Ectodermal cell (in vitro differentiated cells): ENCODE measurements around the gene RABGAP1L.
"Not testable (repeated sequence)": the region's sequence is repeated elsewhere in the genome, so short reads cannot be mapped to it uniquely, and the experiment has no call there.

ENCODE experiments used
- H3K27ac ChIP-seq: 2 replicates; pipeline ENCODE4 v1.7.0; 2013; ENCODE audit warnings: mild to moderate bottlenecking, low read depth, low read length; ENCODE audit not compliant: insufficient read depth, poor library complexity, severe bottlenecking
- H3K27me3 ChIP-seq: 2 replicates; pipeline ENCODE4 v1.7.0; 2013; ENCODE audit warnings: mild to moderate bottlenecking, low read length; ENCODE audit not compliant: insufficient read depth, control insufficient read depth, poor library complexity, severe bottlenecking
- H3K36me3 ChIP-seq: one replicate; pipeline ENCODE4 v1.7.0; 2013; ENCODE audit warnings: low read length; ENCODE audit not compliant: control insufficient read depth, insufficient read depth
- H3K4me1 ChIP-seq: one replicate; pipeline ENCODE4 v1.7.0; 2013; ENCODE audit warnings: low read length; ENCODE audit not compliant: control insufficient read depth, insufficient read depth
- H3K4me3 ChIP-seq: 2 replicates; pipeline ENCODE4 v1.7.0; 2013; ENCODE audit warnings: low read depth, low read length, control low read depth; ENCODE audit not compliant: insufficient read depth
- H3K9me3 ChIP-seq: 2 replicates; pipeline ENCODE4 v1.7.0; 2013; ENCODE audit warnings: mild to moderate bottlenecking, low read length, moderate library complexity; ENCODE audit not compliant: control insufficient read depth
- WGBS, 2 experiments: methylation state at CpG; one replicate each; pipeline ENCODE4 v1.1.7; 2013; ENCODE audit warnings: missing lambda C conversion rate in 2 of 2; 5-methylcytosine and 5-hydroxymethylcytosine counted together

RABGAP1L gene

DNA sequence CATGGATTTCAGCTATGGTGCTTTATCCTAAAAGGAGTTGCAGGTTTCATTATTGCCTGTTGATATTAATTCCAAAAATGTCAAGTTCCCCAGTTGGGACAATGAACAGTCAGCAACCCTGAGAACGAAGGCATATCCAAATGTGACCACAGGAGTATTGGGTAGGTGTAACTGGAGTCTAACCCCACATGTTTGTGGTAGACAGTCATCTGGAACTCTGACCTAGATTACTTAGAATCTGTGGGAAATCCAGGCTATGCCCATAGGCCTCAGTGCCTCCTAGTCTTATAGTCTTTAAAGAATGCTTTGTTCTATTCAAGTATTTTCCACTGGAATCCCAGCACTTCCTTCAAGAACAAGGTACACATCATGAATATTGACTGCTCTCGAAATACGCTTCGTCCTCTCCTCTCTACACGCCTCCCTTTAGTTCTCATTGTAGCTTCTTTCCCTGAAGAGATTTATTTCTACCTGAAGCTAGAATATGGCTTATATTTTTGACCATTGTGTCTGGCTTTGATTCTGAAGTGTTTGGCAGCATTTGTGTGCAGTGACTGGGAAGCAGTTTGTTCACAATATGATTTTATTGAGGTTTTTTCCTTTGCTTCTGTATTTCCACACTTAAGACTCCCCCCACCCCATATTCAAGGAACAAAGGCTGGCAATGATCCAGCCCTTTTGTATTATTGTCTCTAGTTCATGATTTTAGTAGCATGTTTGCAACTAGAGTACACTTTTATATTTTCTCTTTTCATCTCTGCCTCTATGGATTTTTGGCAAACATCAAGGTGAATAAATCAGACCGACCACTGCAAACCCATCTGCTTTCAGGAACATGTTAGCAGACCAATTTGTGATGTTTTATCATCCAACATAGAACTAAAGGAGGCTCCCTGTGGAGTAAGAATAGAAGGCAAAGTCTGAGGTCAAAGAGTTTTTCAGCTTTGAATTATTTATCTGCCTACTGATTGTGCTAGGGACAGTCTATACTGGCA is 467.0 kb downstream of the RABGAP1L start:
- H3K27ac ChIP-seq, result no peak overlapping the region
- 91 to 94% methylated on average over 6 of the region's 6 CpGs for WGBS, 2 experiments
- H3K9me3 ChIP-seq, result no peaks in the 10 kb centered on the region
- no peak overlapping the region for H3K4me3 ChIP-seq
- H3K36me3 ChIP-seq, result no peaks in the 10 kb centered on the region
- H3K27me3 ChIP-seq, result no peaks in the 10 kb centered on the region
- no peaks in the 10 kb centered on the region for H3K4me1 ChIP-seq

DNA sequence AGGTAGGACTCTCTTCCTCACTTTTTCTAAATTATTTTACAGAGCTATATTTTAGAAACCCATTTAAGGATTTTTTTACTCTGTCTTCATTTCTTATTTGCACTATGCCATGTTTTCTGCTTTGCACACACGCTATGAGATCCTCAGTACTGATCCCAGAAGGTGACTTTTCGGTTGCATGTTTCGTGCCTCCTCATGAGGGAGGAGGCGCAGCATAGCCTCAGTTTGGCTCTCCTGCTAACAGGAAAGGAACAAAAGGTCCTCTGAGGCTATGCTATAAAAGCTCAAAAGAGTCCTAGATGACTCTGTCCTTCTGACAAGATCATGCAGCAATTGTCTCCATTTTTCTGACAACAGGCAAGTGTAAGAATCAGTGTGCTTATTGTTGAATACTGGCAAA is 478.2 kb downstream of the RABGAP1L start:
- Histone ChIP-seq H3K9me3 (no peaks in the 10 kb centered on the region), H3K27ac (no peak overlapping the region), H3K4me3 (no peak overlapping the region), H3K36me3 (no peaks in the 10 kb centered on the region), H3K4me1 (no peaks in the 10 kb centered on the region), H3K27me3 (no peaks in the 10 kb centered on the region)
- WGBS, 2 experiments, result 92% methylated on average over 4 of the region's 4 CpGs

DNA sequence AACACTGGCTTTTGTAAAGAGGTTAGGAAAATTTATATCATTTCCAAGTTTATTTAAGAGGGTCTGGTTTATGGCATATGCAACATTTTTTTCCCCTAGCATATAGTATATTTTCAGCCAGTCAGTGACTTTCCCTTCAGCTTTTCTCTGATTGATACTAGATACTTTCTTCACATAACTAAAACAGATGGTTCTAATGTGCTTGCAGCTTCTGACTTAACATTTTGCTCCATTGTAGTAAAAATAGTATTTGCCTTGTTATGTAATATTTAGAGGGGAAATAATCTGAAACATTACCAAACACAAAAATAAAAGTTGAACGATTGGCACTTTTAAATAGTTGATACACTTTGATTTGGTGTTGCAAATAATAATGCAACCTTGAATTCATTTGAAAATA is 480.1 kb downstream of the RABGAP1L start:
- H3K27me3 ChIP-seq, result no peaks in the 10 kb centered on the region
- no peak overlapping the region for H3K27ac ChIP-seq
- no peaks in the 10 kb centered on the region for H3K36me3 ChIP-seq
- H3K4me1 ChIP-seq, result no peaks in the 10 kb centered on the region
- H3K4me3 ChIP-seq, result no peak overlapping the region
- H3K9me3 ChIP-seq, result peaks cover 2% of the 10 kb centered on the region
- no CpG with 5 or more reads among the region's 1 CpG for WGBS, 2 experiments

DNA sequence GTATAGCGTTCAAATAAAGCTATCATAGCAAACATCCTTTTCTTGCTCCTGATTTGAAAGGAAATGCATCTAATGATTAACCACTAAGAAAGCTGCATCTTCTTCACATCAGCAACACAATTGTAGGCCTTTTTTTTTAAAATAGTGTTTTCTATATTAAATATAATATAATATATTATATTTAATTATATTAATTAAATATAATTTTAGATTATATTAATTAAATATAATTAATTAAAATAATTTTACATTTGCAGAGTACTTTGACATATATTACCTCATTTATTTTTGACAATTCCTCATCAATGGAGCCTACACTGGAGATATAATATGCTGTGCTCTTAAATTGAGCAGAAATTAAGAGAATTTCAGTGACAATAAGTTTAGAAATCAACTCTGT is 481.5 kb downstream of the RABGAP1L start:
- Histone ChIP-seq H3K27me3 (no peaks in the 10 kb centered on the region), H3K27ac (no peak overlapping the region), H3K9me3 (peaks cover 2% of the 10 kb centered on the region), H3K4me1 (no peaks in the 10 kb centered on the region), H3K4me3 (no peak overlapping the region), H3K36me3 (no peaks in the 10 kb centered on the region)
- WGBS, 2 experiments, result 96 to 100% methylated on average over 1 of the region's 1 CpG

DNA sequence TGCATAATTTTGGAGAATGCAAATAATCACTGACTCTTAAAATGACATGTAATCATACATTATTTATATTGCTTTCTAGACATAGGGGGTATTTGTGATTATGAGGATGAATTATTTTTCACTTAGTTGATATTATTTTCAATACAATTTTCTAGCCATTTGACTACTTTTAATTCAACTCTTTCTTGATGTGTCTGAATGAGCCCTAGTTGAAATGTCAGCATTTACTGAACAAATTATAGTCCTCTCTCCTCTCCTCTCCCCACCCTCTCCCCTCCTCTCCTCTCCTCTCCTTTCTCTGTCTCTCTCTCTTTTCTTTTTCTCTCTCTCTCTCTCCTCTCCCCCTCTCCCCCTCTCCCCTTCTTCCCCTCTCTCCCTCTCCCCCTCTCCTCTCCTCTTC is 483.1 kb downstream of the RABGAP1L start:
- Histone ChIP-seq H3K36me3 (no peaks in the 10 kb centered on the region), H3K9me3 (peaks cover 2% of the 10 kb centered on the region)

DNA sequence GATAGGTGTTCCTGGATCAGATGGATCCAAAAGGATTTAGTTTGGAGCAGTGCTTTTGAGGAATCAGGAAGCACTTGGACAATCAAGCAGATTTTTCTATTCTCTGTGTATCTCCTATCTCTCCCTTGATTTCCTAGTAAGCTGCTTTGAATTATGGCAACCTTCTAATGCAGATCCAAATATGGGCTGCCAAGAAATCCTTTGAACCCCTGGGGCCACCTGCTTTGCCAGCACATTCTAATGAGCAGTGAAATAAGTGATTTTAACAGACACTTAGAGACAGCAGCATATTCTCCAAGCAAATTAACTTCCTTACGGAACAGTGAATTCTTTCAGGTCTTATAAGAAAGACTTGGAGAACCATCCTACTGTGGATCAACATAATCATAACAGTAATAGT is 483.9 kb downstream of the RABGAP1L start:
- Histone ChIP-seq H3K4me3 (no peak overlapping the region), H3K4me1 (no peaks in the 10 kb centered on the region), H3K36me3 (no peaks in the 10 kb centered on the region), H3K27ac (no peak overlapping the region), H3K9me3 (peaks cover 2% of the 10 kb centered on the region), H3K27me3 (no peaks in the 10 kb centered on the region)
- 100% methylated on average over 1 of the region's 1 CpG for WGBS, 2 experiments

More for the DNA sequence above, 483.1 kb downstream of the RABGAP1L start:
- Histone ChIP-seq H3K27ac (no peak overlapping the region), H3K4me3 (no peak overlapping the region), H3K27me3 (no peaks in the 10 kb centered on the region), H3K4me1 (no peaks in the 10 kb centered on the region)

DNA sequence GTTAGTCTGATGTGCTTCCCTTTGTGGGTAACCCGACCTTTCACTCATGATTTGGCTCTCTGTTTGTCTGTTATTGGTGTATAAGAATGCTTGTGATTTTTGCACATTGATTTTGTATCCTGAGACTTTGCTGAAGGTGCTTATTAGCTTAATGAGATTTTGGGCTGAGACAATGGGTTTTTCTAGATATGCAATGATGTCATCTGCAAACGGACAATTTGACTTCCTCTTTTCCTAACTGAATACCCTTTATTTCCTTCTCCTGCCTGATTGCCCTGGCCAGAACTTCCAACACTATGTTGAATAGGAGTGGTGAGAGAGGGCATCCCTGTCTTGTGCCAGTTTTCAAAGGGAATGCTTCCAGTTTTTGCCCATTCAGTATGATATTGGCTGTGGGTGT is 490.3 kb downstream of the RABGAP1L start:
- not testable (repeated sequence) for H3K36me3 ChIP-seq, H3K4me3 ChIP-seq, H3K4me1 ChIP-seq, H3K9me3 ChIP-seq, H3K27me3 ChIP-seq, H3K27ac ChIP-seq
- 95 to 100% methylated on average over 1 of the region's 2 CpGs for WGBS, 2 experiments

DNA sequence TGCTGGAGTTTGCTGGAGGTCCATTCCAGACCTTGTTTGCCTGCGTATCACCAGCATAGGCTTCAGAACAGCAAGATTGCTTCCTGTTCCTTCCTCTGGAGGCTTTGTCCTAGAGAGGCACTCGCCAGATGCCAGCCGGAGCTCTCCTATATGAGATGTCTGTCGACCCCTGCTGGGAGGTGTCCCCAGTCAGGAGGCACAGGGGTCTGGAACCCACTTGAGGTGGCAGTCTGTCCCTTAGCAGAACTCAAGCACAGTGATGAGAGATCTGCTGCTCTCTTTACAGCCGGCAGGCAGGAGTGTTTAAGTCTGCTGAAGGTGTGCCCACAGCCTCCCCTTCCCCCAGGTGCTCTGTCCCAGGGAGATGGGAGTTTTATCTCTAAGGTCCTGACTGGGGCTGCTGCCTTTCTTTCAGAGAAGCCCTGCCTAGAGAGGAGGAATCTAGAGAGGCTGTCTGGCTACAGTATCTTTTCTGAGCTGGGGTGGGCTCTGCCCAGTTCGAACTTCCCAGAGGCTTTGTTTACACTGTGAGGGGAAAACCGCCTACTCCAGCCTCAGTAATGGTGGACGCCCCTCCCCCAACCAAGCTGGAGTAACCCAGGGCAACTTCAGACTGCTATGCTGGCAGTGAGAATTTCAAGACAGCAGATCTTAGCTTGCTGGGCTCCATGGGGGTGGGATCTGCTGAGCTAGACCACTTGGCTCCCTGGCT is 493.4 kb downstream of the RABGAP1L start:
- no peak overlapping the region for H3K4me3 ChIP-seq
- WGBS, 2 experiments, result 64 to 66% methylated on average over 8 of the region's 8 CpGs
- H3K4me1 ChIP-seq, result peaks cover 6% of the 10 kb centered on the region
- H3K36me3 ChIP-seq, result no peaks in the 10 kb centered on the region
- no peaks in the 10 kb centered on the region for H3K9me3 ChIP-seq
- H3K27ac ChIP-seq, result peak overlapping the region; percentile 64
- no peaks in the 10 kb centered on the region for H3K27me3 ChIP-seq

DNA sequence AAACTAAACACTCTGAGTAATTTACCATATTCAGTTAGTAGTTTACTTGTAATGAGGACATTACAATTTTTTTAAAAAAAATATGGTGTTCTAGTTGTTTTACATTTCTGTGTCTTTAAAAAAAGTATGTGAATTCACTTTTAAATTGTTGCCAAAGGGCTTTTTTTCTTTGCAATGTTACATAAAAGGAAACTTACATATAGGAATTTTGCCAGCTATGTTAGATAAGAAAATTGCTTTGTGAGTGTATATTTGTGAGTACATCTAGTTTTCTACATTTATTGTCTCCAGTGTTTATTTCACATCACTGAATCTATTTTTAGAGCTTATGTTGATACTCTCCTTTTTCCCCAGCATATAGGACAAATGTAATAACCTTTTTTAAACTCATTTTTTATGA is 495.2 kb downstream of the RABGAP1L start:
- Histone ChIP-seq H3K9me3 (no peaks in the 10 kb centered on the region), H3K27me3 (no peaks in the 10 kb centered on the region), H3K4me1 (peaks cover 6% of the 10 kb centered on the region), H3K36me3 (no peaks in the 10 kb centered on the region), H3K27ac (no peak overlapping the region), H3K4me3 (no peak overlapping the region)

DNA sequence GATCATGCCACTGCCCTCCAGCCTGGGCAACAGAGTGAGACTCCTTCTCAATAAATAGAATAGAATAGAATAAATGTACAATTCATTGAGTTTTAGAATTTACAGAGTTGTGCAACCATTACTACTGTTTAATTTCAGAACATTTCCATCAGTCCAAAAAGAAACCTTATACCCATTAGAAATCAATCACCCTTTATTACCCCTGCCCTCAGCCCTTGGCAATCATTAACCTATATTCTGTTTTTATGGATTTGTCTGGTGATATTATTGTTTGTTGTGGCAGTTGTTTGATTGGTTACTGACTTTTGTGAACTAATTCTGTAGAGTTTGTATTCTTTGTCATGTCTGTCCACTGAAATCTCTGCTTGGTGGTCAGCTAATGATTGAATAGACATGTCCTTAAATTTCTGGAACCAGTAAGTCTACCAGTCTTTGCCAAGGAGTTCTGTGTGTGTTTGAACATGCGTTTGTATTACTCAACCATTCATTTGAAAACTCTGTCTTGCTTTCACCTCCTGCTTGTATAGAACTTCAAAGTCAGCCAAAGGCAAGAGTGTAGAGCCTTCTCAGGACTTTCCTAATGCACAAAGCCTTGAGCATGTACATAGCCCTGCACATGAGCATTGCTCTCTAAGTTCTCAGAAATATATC is 497.2 kb downstream of the RABGAP1L start:
- no peaks in the 10 kb centered on the region for H3K9me3 ChIP-seq
- H3K4me1 ChIP-seq, result peaks cover 6% of the 10 kb centered on the region
- H3K27me3 ChIP-seq, result no peaks in the 10 kb centered on the region
- no peaks in the 10 kb centered on the region for H3K36me3 ChIP-seq
- WGBS, 2 experiments, result 88 to 100% methylated on average over 1 of the region's 1 CpG
- H3K27ac ChIP-seq, result no peak overlapping the region
- no peak overlapping the region for H3K4me3 ChIP-seq
